SU-DHL-6 (cell line): ENCODE data around the gene SLC9A9.

Experiments used
- EZH2phosphoT487 ChIP-seq: fragments of 200-600 bp; sonication (generic), shearing (Covaris generic); conservative IDR thresholded peaks from 2 replicates; pipeline ENCODE4 v1.6.1; 2018; ENCODE audit warnings: mild to moderate bottlenecking, antibody characterized with exemption, low read length, moderate library complexity, mixed read lengths
- TF ChIP-seq, protein P1 (sequence below): fragments of 200-600 bp; sonication (generic); IDR thresholded peaks from one replicate; pipeline ENCODE4 v1.5.1; 2017; ENCODE audit warnings: antibody characterized with exemption, mild to moderate bottlenecking, low read length, moderate library complexity; ENCODE audit not compliant: insufficient read depth, poor library complexity, severe bottlenecking

DNA sequence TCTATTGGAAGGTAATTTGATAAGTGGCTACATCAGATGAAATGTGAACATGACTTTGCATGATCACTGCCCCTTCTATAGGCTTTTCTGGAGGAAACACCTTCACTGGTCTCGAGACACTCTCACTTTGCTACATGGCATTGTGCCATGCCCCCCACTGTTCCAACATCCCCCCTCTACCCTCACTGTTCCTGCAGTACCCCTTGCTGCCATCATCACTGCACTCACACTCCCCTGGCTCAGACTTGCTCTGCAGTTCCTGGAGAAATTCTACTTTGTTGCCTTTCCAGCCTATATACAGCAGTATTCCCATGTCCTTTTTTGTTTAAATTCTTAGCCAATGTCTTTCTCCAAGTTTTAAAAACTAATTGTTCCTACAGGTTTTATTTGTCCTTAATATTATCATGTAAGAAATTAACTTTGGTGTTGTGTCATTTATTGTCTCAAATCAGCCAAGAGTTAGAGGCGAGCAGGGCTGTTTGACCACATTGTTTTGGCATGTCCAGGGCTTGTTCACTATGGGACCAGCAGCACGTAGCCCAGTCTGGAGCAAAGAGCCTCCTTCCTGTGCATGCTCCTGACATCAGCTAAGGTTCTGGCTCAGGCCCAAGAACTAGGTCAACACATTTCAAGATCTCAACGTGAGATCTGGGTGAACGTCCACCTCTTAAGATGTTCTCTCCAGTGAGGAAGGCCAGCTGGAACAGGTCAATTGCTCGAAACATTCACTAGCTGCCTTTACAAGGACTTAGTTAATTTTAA lies 246.4 kb downstream of the SLC9A9 start:
- TF ChIP-seq, protein P1, sequence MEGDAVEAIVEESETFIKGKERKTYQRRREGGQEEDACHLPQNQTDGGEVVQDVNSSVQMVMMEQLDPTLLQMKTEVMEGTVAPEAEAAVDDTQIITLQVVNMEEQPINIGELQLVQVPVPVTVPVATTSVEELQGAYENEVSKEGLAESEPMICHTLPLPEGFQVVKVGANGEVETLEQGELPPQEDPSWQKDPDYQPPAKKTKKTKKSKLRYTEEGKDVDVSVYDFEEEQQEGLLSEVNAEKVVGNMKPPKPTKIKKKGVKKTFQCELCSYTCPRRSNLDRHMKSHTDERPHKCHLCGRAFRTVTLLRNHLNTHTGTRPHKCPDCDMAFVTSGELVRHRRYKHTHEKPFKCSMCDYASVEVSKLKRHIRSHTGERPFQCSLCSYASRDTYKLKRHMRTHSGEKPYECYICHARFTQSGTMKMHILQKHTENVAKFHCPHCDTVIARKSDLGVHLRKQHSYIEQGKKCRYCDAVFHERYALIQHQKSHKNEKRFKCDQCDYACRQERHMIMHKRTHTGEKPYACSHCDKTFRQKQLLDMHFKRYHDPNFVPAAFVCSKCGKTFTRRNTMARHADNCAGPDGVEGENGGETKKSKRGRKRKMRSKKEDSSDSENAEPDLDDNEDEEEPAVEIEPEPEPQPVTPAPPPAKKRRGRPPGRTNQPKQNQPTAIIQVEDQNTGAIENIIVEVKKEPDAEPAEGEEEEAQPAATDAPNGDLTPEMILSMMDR: no peak
- no peak for TF ChIP-seq EZH2phosphoT487
